Loucy (cell line): ENCODE measurements around the gene ITIH3.

Experiments used
- CTCF ChIP-seq: fragments of 200-600 bp; sonication (generic); conservative IDR thresholded peaks from 2 replicates; pipeline ENCODE4 v1.5.1; 2014; ENCODE audit warnings: mild to moderate bottlenecking, antibody characterized with exemption, low read length
- EZH2phosphoT487 ChIP-seq: fragments of 200-600 bp; IDR thresholded peaks from 2 replicates; pipeline ENCODE4 v1.6.1; 2018; ENCODE audit warnings: antibody characterized with exemption, mild to moderate bottlenecking, moderate library complexity, borderline replicate concordance

DNA sequence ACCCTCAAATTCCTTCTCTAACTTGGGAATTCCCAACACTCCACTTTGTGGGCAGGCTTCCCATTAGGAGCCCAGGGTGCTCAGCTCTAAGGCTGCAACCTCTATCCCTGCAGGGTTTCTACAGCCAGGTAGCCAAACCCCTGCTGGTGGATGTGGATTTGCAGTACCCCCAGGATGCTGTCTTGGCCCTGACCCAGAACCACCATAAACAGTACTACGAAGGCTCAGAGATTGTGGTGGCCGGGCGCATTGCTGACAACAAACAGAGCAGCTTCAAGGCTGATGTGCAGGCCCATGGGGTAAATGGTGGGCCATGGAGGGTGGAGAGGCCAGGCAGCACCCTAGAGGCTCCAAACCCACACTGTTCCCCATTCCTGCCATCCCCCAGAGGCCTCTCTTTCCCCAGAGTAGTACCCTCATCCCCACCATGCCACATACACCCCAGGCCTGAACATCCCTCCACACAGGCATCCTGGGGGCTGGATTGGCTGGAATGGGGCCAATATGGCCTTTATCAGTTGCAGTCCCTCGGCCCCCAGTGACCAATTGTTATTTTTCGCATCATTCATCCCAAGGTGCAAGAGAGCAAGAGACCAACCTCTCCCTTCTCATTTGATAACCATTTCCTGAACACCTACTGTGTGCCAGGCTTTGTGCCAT is 9.5 kb upstream of the ITIH3 start:
- TF ChIP-seq CTCF (no peak), EZH2phosphoT487 (no peak)
